GM12878 (cell line): ENCODE data around the gene IRF1. TPM values are rescaled to one million over a fixed set of nuclear protein-coding genes. Genes with fewer than 3 reads are reported as not detected.

Experiments
- CBFB ChIP-seq: IDR thresholded peaks from 2 replicates; pipeline ENCODE4 v1.6.1; 2016; ENCODE audit warnings: antibody characterized with exemption, low read depth
- CHD1 ChIP-seq: IDR thresholded peaks from 2 replicates; pipeline ENCODE4 v1.6.1; 2012; ENCODE audit warnings: low read depth, low read length, improper control_type of control experiment
- CHD4 ChIP-seq: fragments of 200-600 bp; sonication (generic); IDR thresholded peaks from 2 replicates; pipeline ENCODE4 v1.6.1; 2016; ENCODE audit warnings: mild to moderate bottlenecking
- ETV6 ChIP-seq, 2 experiments: fragments of 450-650 bp in 1 of 2; IDR thresholded peaks in 1 of 2; conservative IDR thresholded peaks in 1 of 2; 2 replicates each; pipeline ENCODE4 v1.6.1; 2014; ENCODE audit warnings: antibody characterized with exemption in 1 of 2, borderline replicate concordance in 1 of 2, low read depth in 1 of 2, mild to moderate bottlenecking in 1 of 2, moderate library complexity in 1 of 2
- EZH2 ChIP-seq: IDR thresholded peaks from 2 replicates; pipeline ENCODE4 v1.6.1; 2012; ENCODE audit warnings: low read depth, mild to moderate bottlenecking, control low read depth, inconsistent platforms, low read length, borderline replicate concordance; ENCODE audit not compliant: control insufficient read depth
- HDAC2 ChIP-seq: fragments of 200-600 bp; sonication (generic); IDR thresholded peaks from 2 replicates; pipeline ENCODE4 v1.6.1; 2017
- JUNB ChIP-seq: IDR thresholded peaks from 2 replicates; pipeline ENCODE4 v1.6.1; 2016; ENCODE audit warnings: antibody characterized with exemption, mild to moderate bottlenecking
- MAX ChIP-seq: IDR thresholded peaks from 2 replicates; pipeline ENCODE4 v1.6.1; 2012; ENCODE audit warnings: low read depth, low read length, improper control_type of control experiment
- MEF2A ChIP-seq: IDR thresholded peaks from 2 replicates; pipeline ENCODE4 v1.6.1; 2011; ENCODE audit warnings: low read depth, mild to moderate bottlenecking, low read length, moderate library complexity; ENCODE audit not compliant: insufficient read depth
- MYB ChIP-seq: fragments of 150-350 bp; IDR thresholded peaks from 2 replicates; pipeline ENCODE4 v1.6.1; 2014; ENCODE audit warnings: mild to moderate bottlenecking, low read depth, low read length, borderline replicate concordance
- PAX8 ChIP-seq: fragments of 450-650 bp; IDR thresholded peaks from 2 replicates; pipeline ENCODE4 v1.6.1; 2017; ENCODE audit warnings: mild to moderate bottlenecking, moderate library complexity
- RBBP5 ChIP-seq: fragments of 200-600 bp; sonication (generic); conservative IDR thresholded peaks from 2 replicates; pipeline ENCODE4 v1.6.1; 2016
- REST ChIP-seq: IDR thresholded peaks from 2 replicates; pipeline ENCODE4 v1.6.1; 2012; ENCODE audit warnings: mild to moderate bottlenecking, low read depth, low read length
- RUNX3 ChIP-seq: IDR thresholded peaks from 2 replicates; pipeline ENCODE4 v1.6.1; 2012; ENCODE audit warnings: low read length, inconsistent platforms
- SIX5 ChIP-seq: IDR thresholded peaks from 2 replicates; pipeline ENCODE4 v1.6.1; 2011; ENCODE audit warnings: mild to moderate bottlenecking, low read depth, low read length, moderate library complexity; ENCODE audit not compliant: severe bottlenecking
- SMAD1 ChIP-seq: fragments of 450-650 bp; IDR thresholded peaks from 2 replicates; pipeline ENCODE4 v1.6.1; 2018; ENCODE audit warnings: mild to moderate bottlenecking, low read depth; ENCODE audit not compliant: partially characterized antibody
- SMAD5 ChIP-seq: IDR thresholded peaks from 2 replicates; pipeline ENCODE4 v1.6.1; 2016; ENCODE audit warnings: antibody characterized with exemption, low read depth
- SMARCA5 ChIP-seq: fragments of 450-650 bp; IDR thresholded peaks from 2 replicates; pipeline ENCODE4 v1.6.1; 2017; ENCODE audit warnings: mild to moderate bottlenecking
- TARDBP ChIP-seq: IDR thresholded peaks from 2 replicates; pipeline ENCODE4 v1.6.1; 2016; ENCODE audit warnings: borderline replicate concordance
- YBX1 ChIP-seq: fragments of 450-650 bp; IDR thresholded peaks from 2 replicates; pipeline ENCODE4 v1.6.1; 2016; ENCODE audit warnings: antibody characterized with exemption
- ZNF592 ChIP-seq: fragments of 450-650 bp; IDR thresholded peaks from 2 replicates; pipeline ENCODE4 v1.6.1; 2017; ENCODE audit warnings: mild to moderate bottlenecking, moderate library complexity
- ZNF687 ChIP-seq: fragments of 450-650 bp; IDR thresholded peaks from 2 replicates; pipeline ENCODE4 v1.6.1; 2017; ENCODE audit warnings: mild to moderate bottlenecking, moderate library complexity
- polyA plus RNA-seq, 11 experiments: library from polyadenylated mRNA; depleted of rRNA in 4 of 11; unstranded in 6 of 11; stranded (reverse) in 5 of 11; fragments of >200 nt; fragmentation: Nextera tagmentation in 4 of 11; fragmentation: Illumina TruSeq in 1 of 11; extraction: Ambion mirVana in 4 of 11; extraction: Trizol in 1 of 11; gene quantifications; 1 replicate in 1 of 11; 2 replicates in 10 of 11; pipeline versions ENCODE4 v1.2.1 to v1.2.3, GENCODE V29; 2011 to 2016; ENCODE audit warnings: inconsistent platforms in 2 of 11, missing spikeins in 2 of 11, low read depth in 1 of 11
- total RNA-seq, 4 experiments: library from RNA; depleted of rRNA in 3 of 4; stranded (reverse); fragments of >200 nt in 3 of 4; fragmentation: Illumina TruSeq in 1 of 4; extraction: Trizol in 1 of 4; gene quantifications; 2 replicates each; pipeline versions ENCODE4 v1.2.1 to v1.2.3, GENCODE V29; 2013 to 2021

Gene IRF1
- total and polyA plus RNA-seq, 10 of the 15 experiments (the other 5 are each of a cell fraction or from before 2014, with no cell fraction given) = 6.9 to 68.0 (median 49.6) TPM

- TF ChIP-seq RUNX3 = no peak
- no peak for TF ChIP-seq CHD4
- TF ChIP-seq REST = no peak
- TF ChIP-seq CBFB = peak; percentile 22; the same call in 1 of the 2 replicates
- TF ChIP-seq MYB = no peak
- no peak for TF ChIP-seq ZNF592
- no peak for TF ChIP-seq RBBP5
- TF ChIP-seq SMAD5 = no peak
- TF ChIP-seq SMARCA5 = no peak
- no peak for TF ChIP-seq HDAC2
- no peak for TF ChIP-seq PAX8
- TF ChIP-seq SMAD1 = no peak
- TF ChIP-seq YBX1 = no peak
- TF ChIP-seq SIX5 = no peak
- TF ChIP-seq EZH2 = no peak
- no peak for TF ChIP-seq CHD1
- no peak for TF ChIP-seq MEF2A
- TF ChIP-seq MAX = no peak
- no peak for TF ChIP-seq ZNF687
- peak; percentile 57 for TF ChIP-seq JUNB
- TF ChIP-seq TARDBP = no peak
- peak in 1 of 2 experiments; percentile 29; a peak in 2 of 4 replicates for TF ChIP-seq ETV6 (conservative IDR thresholded peaks at IDR 0.05 in 1 of 2, IDR thresholded peaks at IDR 0.05 in 1 of 2; ENCODE audit: borderline replicate concordance in 1 of 2, low read depth in 1 of 2)
These were observed 31.9 kb downstream of the IRF1 start (continued) for GRCh38 chr5:132458651-132459030.
